ENCODE results near the gene OR5AK2.
"Not testable (repeated sequence)": the region's sequence is repeated elsewhere in the genome, so short reads cannot be mapped to it uniquely, and the experiment has no call there.

The OR5AK2 gene

GRCh38 chr11:56988614-56989013, at the start of gene OR5AK2:
Gene OR5AK2, plus strand, starts transcription at chr11:56988914. Its CDS starts 0 bp downstream, at chr11:56988914.
- H3K4me3 Mint-ChIP-seq, result no peak within 1 kb of the TSS
- no peak for DNase-seq
- ATAC-seq, result no peak
- no peak within 1 kb of the TSS for H3K27ac Mint-ChIP-seq
- no peaks in the 10 kb centered on the region for H3K27me3 Mint-ChIP-seq
- H3K4me1 Mint-ChIP-seq, result no peaks in the 10 kb centered on the region
- H3K9me3 Mint-ChIP-seq, result peaks cover 10 to 12% of the 10 kb centered on the region in 2 donors

- not testable (repeated sequence) for H3K4me3 Mint-ChIP-seq, DNase-seq, ATAC-seq, H3K27ac Mint-ChIP-seq, H3K4me1 Mint-ChIP-seq, H3K27me3 Mint-ChIP-seq
- peaks cover 19 to 28% of the 10 kb centered on the region in 2 donors for H3K9me3 Mint-ChIP-seq
Measured at GRCh38 chr11:56945526-56945925, 43.2 kb upstream of the OR5AK2 start.

GRCh38 chr11:56948991-56949515, 39.7 kb upstream of the OR5AK2 start:
- DNase-seq, result no peak
- H3K27ac Mint-ChIP-seq, result no peak overlapping the region

GRCh38 chr11:56950510-56950909, 38.2 kb upstream of the OR5AK2 start:
- Mint-ChIP-seq H3K9me3 (peaks cover 18 to 37% of the 10 kb centered on the region in 2 donors), H3K4me1 (no peaks in the 10 kb centered on the region), H3K4me3 (no peak overlapping the region), H3K27me3 (no peaks in the 10 kb centered on the region), H3K27ac (no peak overlapping the region)
- ATAC-seq (no peak), DNase-seq (no peak)

More at GRCh38 chr11:56948991-56949515, 39.7 kb upstream of the OR5AK2 start:
- no peak overlapping the region for H3K4me3 Mint-ChIP-seq
- no peak for ATAC-seq
- H3K4me1 Mint-ChIP-seq, result no peaks in the 10 kb centered on the region
- H3K9me3 Mint-ChIP-seq, result peaks cover 19 to 34% of the 10 kb centered on the region in 2 donors
- H3K27me3 Mint-ChIP-seq, result no peaks in the 10 kb centered on the region

GRCh38 chr11:56953907-56954306, 34.8 kb upstream of the OR5AK2 start:
- H3K27ac Mint-ChIP-seq, H3K27me3 Mint-ChIP-seq, ATAC-seq, H3K4me3 Mint-ChIP-seq, DNase-seq, H3K4me1 Mint-ChIP-seq: not testable (repeated sequence)
- peaks cover 15 to 30% of the 10 kb centered on the region in 2 donors for H3K9me3 Mint-ChIP-seq

- Mint-ChIP-seq H3K4me1 (no peaks in the 10 kb centered on the region), H3K9me3 (peaks cover 0 to 5% of the 10 kb centered on the region in 2 donors), H3K27ac (no peak overlapping the region), H3K4me3 (no peak overlapping the region), H3K27me3 (no peaks in the 10 kb centered on the region)
- DNase-seq (no peak), ATAC-seq (no peak)
Measured at GRCh38 chr11:56961609-56962008, 27.1 kb upstream of the OR5AK2 start.

- H3K27ac Mint-ChIP-seq, result no peak overlapping the region
- no peaks in the 10 kb centered on the region for H3K27me3 Mint-ChIP-seq
- no peak overlapping the region for H3K4me3 Mint-ChIP-seq
- H3K4me1 Mint-ChIP-seq, result no peaks in the 10 kb centered on the region
- no peak for DNase-seq
- peaks cover 0 to 8% of the 10 kb centered on the region in 2 donors for H3K9me3 Mint-ChIP-seq
- no peak for ATAC-seq
Measured at GRCh38 chr11:56967726-56968125, 21.0 kb upstream of the OR5AK2 start.

GRCh38 chr11:56968524-56968923, 20.2 kb upstream of the OR5AK2 start:
- Mint-ChIP-seq H3K9me3 (peaks cover 0 to 8% of the 10 kb centered on the region in 2 donors), H3K4me3 (no peak overlapping the region), H3K27ac (no peak overlapping the region), H3K27me3 (no peaks in the 10 kb centered on the region), H3K4me1 (no peaks in the 10 kb centered on the region)
- DNase-seq, result no peak
- no peak for ATAC-seq

- H3K9me3 Mint-ChIP-seq, result no peaks in the 10 kb centered on the region
- ATAC-seq (no peak), DNase-seq (no peak)
- no peaks in the 10 kb centered on the region for H3K4me1 Mint-ChIP-seq
- no peak overlapping the region for H3K4me3 Mint-ChIP-seq
- H3K27ac Mint-ChIP-seq, result no peak overlapping the region
- no peaks in the 10 kb centered on the region for H3K27me3 Mint-ChIP-seq
Measured at GRCh38 chr11:56977314-56977713, 11.4 kb upstream of the OR5AK2 start.

GRCh38 chr11:56990702-56991101, 2.0 kb downstream of the OR5AK2 start:
- peaks cover 24 to 32% of the 10 kb centered on the region in 2 donors for H3K9me3 Mint-ChIP-seq
- DNase-seq, result no peak

GRCh38 chr11:56994532-56994931, 5.8 kb downstream of the OR5AK2 start:
- H3K27me3 Mint-ChIP-seq, result no peaks in the 10 kb centered on the region
- no peak for ATAC-seq
- H3K9me3 Mint-ChIP-seq, result peaks cover 34 to 45% of the 10 kb centered on the region in 2 donors
- DNase-seq, result no peak
- H3K4me3 Mint-ChIP-seq, result no peak overlapping the region
- no peak overlapping the region for H3K27ac Mint-ChIP-seq
- H3K4me1 Mint-ChIP-seq, result no peaks in the 10 kb centered on the region

More at GRCh38 chr11:56990702-56991101, 2.0 kb downstream of the OR5AK2 start:
- H3K27ac Mint-ChIP-seq, result no peak overlapping the region
- H3K27me3 Mint-ChIP-seq, result no peaks in the 10 kb centered on the region
- no peak for ATAC-seq
- no peak overlapping the region for H3K4me3 Mint-ChIP-seq
- no peaks in the 10 kb centered on the region for H3K4me1 Mint-ChIP-seq

GRCh38 chr11:57001674-57002401, 13.1 kb downstream of the OR5AK2 start:
- no peak for ATAC-seq
- H3K4me3 Mint-ChIP-seq, result no peak overlapping the region

GRCh38 chr11:57008373-57008772, 19.7 kb downstream of the OR5AK2 start:
- Mint-ChIP-seq H3K4me3 (no peak overlapping the region), H3K9me3 (peaks cover 0 to 5% of the 10 kb centered on the region in 2 donors), H3K27ac (no peak overlapping the region), H3K27me3 (no peaks in the 10 kb centered on the region), H3K4me1 (no peaks in the 10 kb centered on the region)
- ATAC-seq, result no peak
- no peak for DNase-seq

More at GRCh38 chr11:57001674-57002401, 13.1 kb downstream of the OR5AK2 start:
- Mint-ChIP-seq H3K4me1 (no peaks in the 10 kb centered on the region), H3K27ac (no peak overlapping the region), H3K27me3 (no peaks in the 10 kb centered on the region), H3K9me3 (peaks cover under 1 to 22% of the 10 kb centered on the region in 2 donors)
- no peak for DNase-seq

- H3K9me3 Mint-ChIP-seq, result no peaks in the 10 kb centered on the region
- no peaks in the 10 kb centered on the region for H3K4me1 Mint-ChIP-seq
- no peaks in the 10 kb centered on the region for H3K27me3 Mint-ChIP-seq
- DNase-seq (no peak), ATAC-seq (no peak)
- no peak overlapping the region for H3K27ac Mint-ChIP-seq
- no peak overlapping the region for H3K4me3 Mint-ChIP-seq
Measured at GRCh38 chr11:57015679-57016078, 27.0 kb downstream of the OR5AK2 start.

- Mint-ChIP-seq H3K27ac (peak overlapping the region in 1 of 2 donors; percentile 44), H3K4me1 (no peaks in the 10 kb centered on the region), H3K27me3 (no peaks in the 10 kb centered on the region), H3K9me3 (peaks cover 0 to 8% of the 10 kb centered on the region in 2 donors), H3K4me3 (no peak overlapping the region)
- ATAC-seq, result no peak
- no peak for DNase-seq
Measured at GRCh38 chr11:57031556-57031955, 42.8 kb downstream of the OR5AK2 start.

All from stimulated activated naive CD8-positive, alpha-beta T cell treated with anti-CD3 and anti-CD28 coated beads, Interleukin-15, amount 100 ng/mL, for 72 hours (primary cell).